IPS-15b (cell line): Measurements from ENCODE around the gene NCKAP5.

Experiments used
- H3K27me3 ChIP-seq: one replicate; pipeline ENCODE4 v1.6.1; 2013; ENCODE audit warnings: low read length; ENCODE audit not compliant: control insufficient read depth, insufficient read depth
- H3K36me3 ChIP-seq: one replicate; pipeline ENCODE4 v1.6.1; 2013; ENCODE audit warnings: low read length; ENCODE audit not compliant: control insufficient read depth, insufficient read depth
- H3K4me1 ChIP-seq: one replicate; pipeline ENCODE4 v1.6.1; 2013; ENCODE audit warnings: mild to moderate bottlenecking, low read length; ENCODE audit not compliant: control insufficient read depth, insufficient read depth
- H3K4me3 ChIP-seq: one replicate; pipeline ENCODE4 v1.5.1; 2013; ENCODE audit warnings: low read depth, low read length
- H3K9ac ChIP-seq: one replicate; pipeline ENCODE4 v1.6.1; 2013; ENCODE audit warnings: low read depth, mild to moderate bottlenecking, low read length
- H3K9me3 ChIP-seq: one replicate; pipeline ENCODE4 v1.6.1; 2013; ENCODE audit warnings: mild to moderate bottlenecking, low read length; ENCODE audit not compliant: control insufficient read depth, insufficient read depth

Gene NCKAP5

DNA sequence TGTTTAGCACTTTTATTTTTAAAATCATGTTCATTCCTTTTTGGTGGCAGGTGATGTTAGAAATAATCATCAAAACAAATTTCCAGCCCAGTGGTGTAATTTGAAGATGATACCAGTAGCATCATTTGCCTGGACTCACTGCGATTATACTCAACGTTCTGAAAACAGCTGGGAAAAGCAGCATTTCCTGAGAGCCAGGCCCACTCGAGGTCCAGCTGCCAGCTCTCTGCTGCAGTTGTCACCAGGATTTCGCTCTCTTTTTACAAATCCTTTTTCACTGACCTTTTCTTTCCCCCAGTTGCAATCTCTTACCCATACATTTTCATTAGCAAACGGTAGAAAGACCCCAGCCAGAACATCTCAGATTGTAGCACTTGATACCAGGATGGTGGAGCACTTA lies 787.6 kb downstream of the NCKAP5 start:
- H3K36me3 ChIP-seq, result no peaks in the 10 kb centered on the region
- H3K27me3 ChIP-seq, result no peaks in the 10 kb centered on the region
- H3K4me3 ChIP-seq, result no peak overlapping the region
- H3K9ac ChIP-seq, result no peak overlapping the region
- no peaks in the 10 kb centered on the region for H3K9me3 ChIP-seq
- H3K4me1 ChIP-seq, result no peaks in the 10 kb centered on the region

DNA sequence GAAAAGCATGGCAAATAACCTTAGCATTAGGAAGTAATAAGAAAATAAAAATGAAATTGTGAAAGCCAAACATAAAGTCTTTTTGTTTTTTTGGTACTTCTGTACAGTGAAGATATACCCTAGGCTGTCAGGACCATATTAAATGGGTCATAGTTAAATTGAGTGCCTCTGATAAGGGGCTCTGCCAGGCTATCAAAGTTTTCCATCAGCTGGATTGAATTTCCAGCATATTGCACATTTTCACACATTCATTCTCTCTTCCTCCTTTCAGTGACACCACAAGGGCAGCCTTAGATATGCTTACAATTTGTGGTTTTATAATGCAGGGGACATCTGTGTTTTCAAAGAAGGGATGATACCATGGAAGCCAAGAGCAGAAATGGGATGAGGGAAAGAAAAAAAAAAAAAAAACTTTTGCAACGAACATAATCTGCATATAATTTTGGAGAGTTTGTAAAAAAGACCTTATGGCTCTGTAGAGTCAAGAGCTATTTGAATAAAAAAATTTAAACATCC lies 789.0 kb downstream of the NCKAP5 start:
- no peaks in the 10 kb centered on the region for H3K9me3 ChIP-seq
- no peaks in the 10 kb centered on the region for H3K27me3 ChIP-seq
- no peaks in the 10 kb centered on the region for H3K36me3 ChIP-seq
- H3K4me1 ChIP-seq, result no peaks in the 10 kb centered on the region
- no peak overlapping the region for H3K4me3 ChIP-seq
- H3K9ac ChIP-seq, result no peak overlapping the region

DNA sequence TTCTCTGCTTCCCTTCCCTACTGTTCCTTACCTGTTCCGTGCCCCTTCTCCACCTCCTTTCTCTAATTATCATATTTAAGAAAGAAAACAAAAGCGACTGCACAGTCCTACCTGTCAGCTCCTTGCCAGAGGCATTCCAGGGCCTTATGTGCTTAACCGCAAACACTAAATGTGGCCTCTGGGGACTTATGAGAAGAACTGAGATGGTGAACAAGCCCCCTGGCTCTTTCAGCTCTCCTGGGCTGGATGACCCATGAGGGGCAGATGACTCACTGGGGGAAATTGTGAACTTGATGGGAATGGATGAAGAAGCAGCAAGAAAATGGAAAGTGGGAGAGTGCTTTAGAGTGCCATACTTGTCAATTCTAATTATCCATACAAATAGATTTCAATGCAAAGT lies 792.0 kb downstream of the NCKAP5 start:
- Histone ChIP-seq H3K4me1 (no peaks in the 10 kb centered on the region), H3K9me3 (no peaks in the 10 kb centered on the region), H3K9ac (no peak overlapping the region)

GRCh38 chr2:132774189-132774588 lies 794.1 kb downstream of the NCKAP5 start:
- no peaks in the 10 kb centered on the region for H3K36me3 ChIP-seq
- H3K27me3 ChIP-seq, result no peaks in the 10 kb centered on the region
- no peak overlapping the region for H3K4me3 ChIP-seq
- no peaks in the 10 kb centered on the region for H3K4me1 ChIP-seq
- H3K9ac ChIP-seq, result no peak overlapping the region
- no peaks in the 10 kb centered on the region for H3K9me3 ChIP-seq

More for the DNA sequence above, 792.0 kb downstream of the NCKAP5 start:
- H3K4me3 ChIP-seq, result no peak overlapping the region
- H3K27me3 ChIP-seq, result no peaks in the 10 kb centered on the region
- no peaks in the 10 kb centered on the region for H3K36me3 ChIP-seq

- H3K9me3 ChIP-seq, result no peaks in the 10 kb centered on the region
- H3K9ac ChIP-seq, result no peak overlapping the region
- H3K4me3 ChIP-seq, result no peak overlapping the region
- no peaks in the 10 kb centered on the region for H3K36me3 ChIP-seq
- no peaks in the 10 kb centered on the region for H3K27me3 ChIP-seq
- no peaks in the 10 kb centered on the region for H3K4me1 ChIP-seq
Measured at GRCh38 chr2:132773331-132773730, 794.9 kb downstream of the NCKAP5 start.

GRCh38 chr2:132772340-132772739 lies 795.9 kb downstream of the NCKAP5 start:
- Histone ChIP-seq H3K9me3 (no peaks in the 10 kb centered on the region), H3K9ac (no peak overlapping the region), H3K27me3 (no peaks in the 10 kb centered on the region), H3K4me3 (no peak overlapping the region), H3K36me3 (no peaks in the 10 kb centered on the region), H3K4me1 (no peaks in the 10 kb centered on the region)

DNA sequence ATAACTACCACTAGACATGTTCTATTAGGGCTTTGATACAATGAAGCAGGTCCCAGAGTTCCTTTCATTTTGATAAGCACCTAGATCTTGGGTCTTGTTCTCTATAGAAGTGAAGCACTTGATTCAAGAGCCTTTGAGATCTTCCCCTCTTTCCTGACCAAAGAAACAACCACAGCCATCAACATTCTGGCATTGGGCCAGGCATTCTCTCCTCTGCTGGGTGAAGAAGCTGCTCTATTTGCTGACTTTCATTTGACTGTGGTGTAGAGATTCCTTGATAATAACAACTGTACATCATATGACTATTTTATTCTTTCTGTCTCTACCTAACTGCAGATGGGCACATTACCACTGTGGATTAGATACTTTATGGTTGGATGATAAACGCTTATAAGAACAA lies 801.7 kb downstream of the NCKAP5 start:
- no peak overlapping the region for H3K4me3 ChIP-seq
- no peaks in the 10 kb centered on the region for H3K27me3 ChIP-seq
- no peak overlapping the region for H3K9ac ChIP-seq
- no peaks in the 10 kb centered on the region for H3K4me1 ChIP-seq
- H3K9me3 ChIP-seq, result no peaks in the 10 kb centered on the region
- H3K36me3 ChIP-seq, result no peaks in the 10 kb centered on the region

- Histone ChIP-seq H3K4me3 (no peak overlapping the region), H3K9ac (no peak overlapping the region), H3K4me1 (no peaks in the 10 kb centered on the region), H3K9me3 (no peaks in the 10 kb centered on the region), H3K36me3 (no peaks in the 10 kb centered on the region), H3K27me3 (no peaks in the 10 kb centered on the region)
Measured at GRCh38 chr2:132761437-132761836, 806.8 kb downstream of the NCKAP5 start.

DNA sequence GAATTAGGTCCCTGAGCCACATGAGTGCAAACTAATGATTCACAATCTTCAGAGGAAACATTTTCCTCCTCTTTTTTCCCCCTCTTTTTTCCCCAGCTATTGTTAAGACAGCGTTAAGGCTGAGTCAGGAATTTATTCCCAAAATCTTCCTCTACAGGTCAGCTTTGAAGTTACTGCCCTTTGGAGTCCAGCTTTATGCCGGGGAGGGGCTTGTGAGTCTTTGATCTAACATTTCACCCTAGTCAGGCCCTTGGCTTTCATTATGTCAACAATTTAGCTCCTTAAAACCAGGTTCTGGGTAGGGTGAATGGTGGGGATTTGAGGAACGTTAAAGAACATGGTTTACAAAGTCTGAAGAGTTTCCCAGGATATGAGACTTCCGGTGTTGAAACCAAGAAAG lies 807.3 kb downstream of the NCKAP5 start:
- H3K27me3 ChIP-seq, result no peaks in the 10 kb centered on the region
- H3K9ac ChIP-seq, result no peak overlapping the region
- no peaks in the 10 kb centered on the region for H3K9me3 ChIP-seq
- H3K36me3 ChIP-seq, result no peaks in the 10 kb centered on the region
- H3K4me1 ChIP-seq, result no peaks in the 10 kb centered on the region
- H3K4me3 ChIP-seq, result no peak overlapping the region

DNA sequence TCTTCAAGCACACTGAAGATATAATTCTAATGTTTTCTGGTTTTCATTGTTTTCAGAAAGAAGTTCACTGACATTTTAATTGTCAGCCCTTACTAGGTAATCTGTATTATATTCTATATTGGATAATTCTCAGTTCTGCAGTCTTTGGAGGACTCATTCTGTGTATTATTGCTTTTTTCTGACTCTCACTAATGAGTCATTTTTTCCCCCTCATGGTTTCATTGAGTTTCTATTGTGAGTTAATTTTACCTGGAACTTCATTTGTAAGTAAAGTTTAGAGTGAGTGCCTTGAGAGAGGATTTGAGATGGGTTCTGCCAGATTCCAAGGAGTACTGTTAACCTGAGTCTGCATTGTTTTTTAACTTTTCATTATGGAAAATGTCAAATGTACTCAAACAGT lies 807.9 kb downstream of the NCKAP5 start:
- no peak overlapping the region for H3K9ac ChIP-seq

DNA sequence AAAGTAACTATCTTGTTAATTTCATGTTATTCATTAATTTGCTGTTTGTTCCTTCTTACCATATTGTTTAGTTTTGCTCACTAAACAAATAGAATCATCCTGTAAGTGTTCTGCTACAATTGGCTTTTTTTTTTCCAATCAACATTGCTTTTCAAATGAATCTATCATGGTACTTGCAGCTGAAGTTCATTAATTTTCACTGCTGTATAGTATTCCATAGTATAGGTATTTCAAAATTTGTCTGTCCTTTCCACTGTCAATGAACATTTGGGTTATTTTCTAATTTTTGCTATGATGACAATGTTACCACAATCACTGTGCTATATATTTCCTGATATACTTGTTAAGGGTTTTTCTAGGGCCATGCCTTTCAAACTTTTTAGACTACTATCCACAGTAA lies 809.3 kb downstream of the NCKAP5 start:
- H3K9me3 ChIP-seq, result no peaks in the 10 kb centered on the region
- H3K9ac ChIP-seq, result no peak overlapping the region

More for the DNA sequence above, 807.9 kb downstream of the NCKAP5 start:
- no peak overlapping the region for H3K4me3 ChIP-seq
- no peaks in the 10 kb centered on the region for H3K9me3 ChIP-seq
- H3K36me3 ChIP-seq, result no peaks in the 10 kb centered on the region
- no peaks in the 10 kb centered on the region for H3K4me1 ChIP-seq
- no peaks in the 10 kb centered on the region for H3K27me3 ChIP-seq

GRCh38 chr2:132757676-132758075 lies 810.6 kb downstream of the NCKAP5 start:
- H3K4me1 ChIP-seq, result no peaks in the 10 kb centered on the region
- no peak overlapping the region for H3K9ac ChIP-seq
- no peak overlapping the region for H3K4me3 ChIP-seq
- H3K27me3 ChIP-seq, result no peaks in the 10 kb centered on the region
- H3K36me3 ChIP-seq, result no peaks in the 10 kb centered on the region
- H3K9me3 ChIP-seq, result no peaks in the 10 kb centered on the region

More for the DNA sequence above, 809.3 kb downstream of the NCKAP5 start:
- H3K36me3 ChIP-seq, result no peaks in the 10 kb centered on the region
- no peaks in the 10 kb centered on the region for H3K27me3 ChIP-seq
- no peaks in the 10 kb centered on the region for H3K4me1 ChIP-seq
- H3K4me3 ChIP-seq, result no peak overlapping the region
